GM12892 (cell line): ENCODE measurements around the gene CLNK.

Experiments
- DNase-seq: peaks from one replicate; pipeline ENCODE4 v3.0.0; 2011; ENCODE audit not compliant: insufficient read length
- FAIRE-seq: peaks from 2 replicates; lab custom pipeline; 2011; peaks lifted over from hg19 to GRCh38; lab: Jason Lieb, UNC
- POLR2A ChIP-seq: IDR thresholded peaks from 2 replicates; pipeline ENCODE4 v1.6.1; 2011; ENCODE audit warnings: low read depth, low read length, control low read depth
- POLR2AphosphoS5 ChIP-seq: IDR thresholded peaks from 2 replicates; pipeline ENCODE4 v1.6.1; 2011; ENCODE audit warnings: low read depth, low read length, control low read depth
- TAF1 ChIP-seq: IDR thresholded peaks from 2 replicates; pipeline ENCODE4 v1.6.1; 2011; ENCODE audit warnings: low read depth, mild to moderate bottlenecking, control low read depth, low read length, borderline replicate concordance

The CLNK gene

DNA sequence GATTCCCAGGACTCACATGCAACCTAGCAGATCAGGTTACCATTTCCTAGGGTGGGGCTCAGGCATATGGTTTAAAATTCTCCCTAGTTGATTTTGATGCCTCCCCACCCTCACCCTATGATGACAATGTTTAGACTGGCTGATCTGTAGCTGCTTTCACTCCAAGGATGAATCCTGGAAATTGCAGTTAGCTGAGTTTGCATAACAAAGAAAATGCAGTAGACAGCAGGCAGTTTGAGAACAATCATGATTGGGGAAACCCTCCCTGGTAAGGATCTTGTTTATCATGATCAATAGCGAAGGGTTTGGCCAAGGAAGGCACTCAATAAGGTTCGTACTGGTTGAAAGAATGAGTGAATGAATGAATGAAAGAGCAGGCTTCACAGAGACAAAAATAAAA is 229.4 kb downstream of the CLNK start:
- no peak for FAIRE-seq
- TF ChIP-seq POLR2AphosphoS5 (no peak), TAF1 (no peak), POLR2A (no peak)

DNA sequence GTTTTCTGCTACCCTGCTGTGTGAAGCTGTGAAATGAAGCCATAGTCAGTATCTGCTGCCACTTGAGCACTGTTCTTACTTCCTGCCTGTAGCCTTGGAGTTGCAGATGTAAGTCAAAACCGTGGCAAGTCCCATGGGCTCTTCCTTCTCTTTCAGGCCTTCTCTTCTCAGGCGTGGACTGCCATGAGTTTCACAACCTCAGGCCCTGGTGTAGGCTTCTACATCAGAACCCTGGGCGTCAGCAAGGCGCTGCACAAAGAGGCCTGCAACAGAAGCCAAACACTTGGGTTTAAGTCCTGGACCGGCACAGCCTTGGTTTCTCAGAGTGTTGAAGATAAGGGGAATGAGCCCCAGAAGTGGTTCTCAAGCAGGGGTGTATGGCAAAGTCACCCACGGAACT is 229.8 kb downstream of the CLNK start:
- TF ChIP-seq TAF1, result no peak
- DNase-seq, result no peak
- FAIRE-seq, result no peak

More for the DNA sequence above, 229.4 kb downstream of the CLNK start:
- DNase-seq, result no peak

DNA sequence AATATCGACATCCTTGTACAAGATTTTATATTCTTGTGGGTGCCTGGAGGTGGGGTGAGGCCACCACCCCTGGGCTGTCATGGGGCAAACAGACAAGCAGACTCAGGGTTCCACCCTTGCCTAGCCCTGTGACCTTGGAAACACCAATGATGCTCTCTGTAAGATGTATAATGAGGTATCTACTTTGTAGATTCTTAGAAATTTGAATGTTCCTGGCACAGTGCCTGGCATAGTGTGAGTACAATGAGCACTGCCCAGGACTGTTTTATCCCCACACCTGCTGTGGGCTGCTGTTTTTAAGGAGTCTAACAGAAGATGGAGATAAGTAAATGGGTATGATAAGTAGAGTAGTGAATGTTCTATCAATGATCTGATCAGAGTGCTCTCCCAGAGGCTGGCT is 230.4 kb downstream of the CLNK start:
- TF ChIP-seq POLR2A, result no peak
- no peak for TF ChIP-seq TAF1
- FAIRE-seq, result no peak
- no peak for DNase-seq

DNA sequence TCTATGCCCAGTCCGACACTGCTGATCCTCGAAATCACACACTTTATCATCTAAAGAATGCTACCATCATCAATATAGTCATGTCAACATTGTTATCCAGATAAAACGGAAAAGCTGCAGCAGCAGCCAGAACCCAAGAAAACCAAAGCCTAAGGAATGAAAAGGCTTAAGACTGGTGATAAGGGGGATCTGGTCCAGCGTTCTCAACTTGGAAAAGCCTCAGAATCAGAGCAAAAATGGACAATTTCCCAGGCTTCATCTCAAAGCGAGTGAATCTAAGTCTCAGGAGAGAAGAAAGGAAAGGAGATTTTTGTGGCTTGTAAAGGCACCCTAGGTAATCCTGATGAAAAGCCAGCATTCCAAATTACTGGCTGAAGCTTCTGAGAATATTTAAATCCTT is 235.6 kb downstream of the CLNK start:
- TF ChIP-seq POLR2AphosphoS5 (no peak), POLR2A (no peak), TAF1 (no peak)
- FAIRE-seq, result no peak
- DNase-seq, result no peak

DNA sequence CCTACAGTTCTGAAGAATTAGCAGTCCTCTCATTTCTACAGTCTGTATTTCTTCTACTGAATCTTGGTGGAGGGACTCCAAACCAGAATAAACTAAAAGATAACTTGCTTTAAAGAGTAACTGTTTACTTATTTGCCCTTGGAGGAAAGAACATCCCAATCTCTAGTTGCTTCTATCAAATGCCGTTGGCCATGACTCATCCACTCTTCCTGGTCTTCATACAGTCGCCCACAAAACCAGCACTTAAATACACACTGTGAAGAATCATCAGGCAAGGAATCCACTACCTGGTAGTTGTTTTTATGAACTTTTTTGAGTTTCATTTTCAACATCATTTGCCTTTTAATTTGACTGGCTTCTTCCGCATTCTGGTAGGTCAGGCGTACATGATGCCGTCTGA is 241.6 kb downstream of the CLNK start:
- TF ChIP-seq TAF1, result no peak
- no peak for TF ChIP-seq POLR2AphosphoS5
- no peak for TF ChIP-seq POLR2A
- FAIRE-seq, result no peak
- DNase-seq, result no peak

DNA sequence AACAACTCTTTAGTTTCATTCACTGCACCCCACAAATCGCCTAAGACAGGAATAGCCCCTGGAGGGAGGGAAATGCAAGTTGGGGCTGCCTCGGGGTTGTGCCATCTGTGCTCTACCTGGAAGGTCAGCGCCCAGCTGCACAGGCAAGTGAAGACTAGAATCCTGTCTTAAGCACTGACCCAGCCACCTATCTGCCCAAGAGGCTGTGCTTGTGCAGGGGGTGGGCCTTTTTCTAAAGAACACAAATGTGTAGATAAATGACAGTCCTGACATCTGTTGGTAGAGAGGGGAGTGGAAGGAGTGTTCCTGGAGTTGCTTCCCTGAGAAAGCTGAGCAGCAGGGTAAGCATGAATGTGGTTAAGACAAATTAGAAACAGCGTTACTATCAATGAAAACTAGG is 243.1 kb downstream of the CLNK start:
- TF ChIP-seq POLR2A, result no peak
- TF ChIP-seq POLR2AphosphoS5, result no peak
- no peak for TF ChIP-seq TAF1
- DNase-seq (no peak), FAIRE-seq (no peak)

DNA sequence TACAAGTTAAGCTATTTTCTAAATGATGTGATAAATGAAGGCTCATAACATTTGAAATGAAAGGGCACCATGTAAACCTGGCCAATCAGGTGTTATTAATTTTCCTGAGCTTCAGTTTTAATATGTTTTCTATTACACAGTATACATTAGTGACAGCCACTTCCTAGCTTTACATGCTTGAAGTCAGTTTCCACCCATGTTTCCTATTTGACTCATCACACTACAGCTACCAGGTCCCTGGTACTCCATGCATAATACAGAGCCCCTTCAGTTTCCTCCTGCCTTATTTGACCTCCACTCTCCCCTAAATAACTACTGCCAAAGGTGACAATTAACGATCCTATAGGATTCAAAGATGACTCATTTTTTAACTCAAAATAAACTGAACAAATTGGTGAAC is 245.6 kb downstream of the CLNK start:
- no peak for TF ChIP-seq POLR2A
- TF ChIP-seq TAF1, result no peak
- no peak for TF ChIP-seq POLR2AphosphoS5
- DNase-seq, result no peak
- FAIRE-seq, result no peak

DNA sequence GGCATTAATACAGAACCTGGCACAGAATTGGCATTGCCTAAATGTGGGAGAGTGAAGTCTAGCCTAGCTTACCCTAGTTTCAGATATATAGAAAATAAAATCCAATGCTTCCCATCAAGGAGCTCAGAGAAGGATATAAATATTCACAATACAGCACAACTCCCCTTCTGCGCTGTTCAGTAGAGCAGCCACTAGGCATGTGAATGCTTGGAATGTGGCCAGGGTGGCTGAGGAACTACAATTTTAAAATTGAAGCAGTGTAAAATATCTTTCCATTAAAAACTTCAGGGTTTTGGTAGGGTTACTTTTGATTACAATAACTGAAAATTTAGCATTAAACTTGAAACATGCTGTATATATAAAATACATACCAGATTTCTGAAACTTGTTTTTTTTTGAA is 246.8 kb downstream of the CLNK start:
- FAIRE-seq, result no peak
- TF ChIP-seq TAF1, result no peak
- no peak for TF ChIP-seq POLR2AphosphoS5
- no peak for TF ChIP-seq POLR2A
- no peak for DNase-seq
